AG08395 (cell line): ENCODE results near the gene MAP1LC3B.
"Not testable (repeated sequence)": the region's sequence is repeated elsewhere in the genome, so short reads cannot be mapped to it uniquely, and the experiment has no call there.

ENCODE experiments used
- DNase-seq: peaks from one replicate; pipeline ENCODE4 v3.0.0; 2012; ENCODE audit warnings: mixed read lengths, low spot score

Gene MAP1LC3B

GRCh38 chr16:87360862-87361610 is 31.1 kb upstream of the MAP1LC3B start:
- no peak for DNase-seq

- no peak for DNase-seq
Measured at GRCh38 chr16:87361916-87362619, 30.1 kb upstream of the MAP1LC3B start.

- DNase-seq = not testable (repeated sequence)
Measured at GRCh38 chr16:87362828-87363559, 29.1 kb upstream of the MAP1LC3B start.

- DNase-seq = no peak
Measured at GRCh38 chr16:87363771-87364455, 28.2 kb upstream of the MAP1LC3B start.

GRCh38 chr16:87365021-87365713 is 27.0 kb upstream of the MAP1LC3B start:
- DNase-seq = no peak

GRCh38 chr16:87366288-87366687 is 25.8 kb upstream of the MAP1LC3B start:
- no peak for DNase-seq

- DNase-seq = no peak
Measured at GRCh38 chr16:87366930-87367329, 25.2 kb upstream of the MAP1LC3B start.

- no peak for DNase-seq
Measured at GRCh38 chr16:87367529-87367928, 24.6 kb upstream of the MAP1LC3B start.

- no peak for DNase-seq
Measured at GRCh38 chr16:87368029-87368770, 23.9 kb upstream of the MAP1LC3B start.

GRCh38 chr16:87369117-87369765 is 22.9 kb upstream of the MAP1LC3B start:
- DNase-seq = no peak

- DNase-seq = no peak
Measured at GRCh38 chr16:87369796-87370719, 22.1 kb upstream of the MAP1LC3B start.

GRCh38 chr16:87371261-87371866 is 20.8 kb upstream of the MAP1LC3B start:
- no peak for DNase-seq

GRCh38 chr16:87372305-87372704 is 19.8 kb upstream of the MAP1LC3B start:
- DNase-seq = no peak

- DNase-seq = no peak
Measured at GRCh38 chr16:87374313-87374712, 17.8 kb upstream of the MAP1LC3B start.

- DNase-seq = no peak
Measured at GRCh38 chr16:87375426-87376135, 16.6 kb upstream of the MAP1LC3B start.

GRCh38 chr16:87376660-87377059 is 15.5 kb upstream of the MAP1LC3B start:
- DNase-seq = no peak

- not testable (repeated sequence) for DNase-seq
Measured at GRCh38 chr16:87379312-87379752, 12.8 kb upstream of the MAP1LC3B start.

- DNase-seq = no peak
Measured at GRCh38 chr16:87380403-87380802, 11.7 kb upstream of the MAP1LC3B start.
